ENCODE results near the gene SKOR2.

- TF ChIP-seq CTCF (IDR thresholded peaks at IDR 0.05): no peak
- no peak for TF ChIP-seq POLR2A (IDR thresholded peaks at IDR 0.05)
These were observed 82.5 kb downstream of the SKOR2 start for GRCh38 chr18:47168913-47169312.

Measured in esophagus squamous epithelium (tissue), 4 donors.